ENCODE data around the gene CGN. TPM values are rescaled to one million over a fixed set of nuclear protein-coding genes. Genes with fewer than 3 reads are reported as not detected.
A peak's percentile ranks its signal among the peaks of the same experiment; 100 is the strongest.

Gene CGN
- polyA plus RNA-seq, 1 experiment = 0.31 TPM

DNA sequence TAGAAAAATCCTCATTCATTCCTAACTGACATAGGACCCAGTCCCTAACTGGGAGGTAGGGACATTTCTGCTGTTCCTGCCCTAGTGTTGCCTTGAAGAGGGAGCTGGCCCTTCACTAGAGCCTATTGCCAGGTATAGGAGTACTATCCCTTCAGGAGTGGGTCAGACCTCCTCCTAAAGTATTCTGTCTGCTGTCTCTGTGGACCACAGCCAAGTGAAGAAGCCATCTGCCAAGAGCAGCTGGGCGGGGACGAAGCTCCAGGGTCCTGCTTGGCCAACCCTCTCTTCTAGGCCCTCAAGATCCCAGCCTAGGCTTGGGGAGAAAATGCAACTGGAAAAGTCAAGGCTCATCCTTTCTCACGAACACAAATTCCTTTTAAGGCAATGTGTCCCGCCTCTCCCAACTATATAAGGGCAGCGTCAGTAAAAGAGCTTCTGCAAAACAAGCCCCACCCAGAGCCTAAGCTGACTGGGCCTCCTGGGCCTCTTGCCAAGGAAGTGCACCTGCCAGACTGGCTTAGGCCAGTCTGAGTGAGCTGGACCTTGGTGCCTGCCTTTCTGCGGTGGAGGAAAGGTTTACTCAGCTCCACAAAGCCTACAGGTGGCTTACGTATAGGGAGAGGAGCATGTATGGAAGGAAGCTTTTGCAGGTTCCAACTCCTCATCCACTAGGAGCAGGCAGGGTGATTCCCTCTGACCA is 28.3 kb downstream of the CGN start:
- no peak for TF ChIP-seq CTCF (IDR thresholded peaks at IDR 0.05; ENCODE audit: low read depth, low read length)
- ChIA-PET CTCF (interaction anchor here (0.5 kb wide), 1 partner anchor 54 kb away, joined by 3 read pairs; no protein-coding TSS in a partner anchor), POLR2A (interaction anchor here (0.7 to 1.0 kb wide), 4 partner anchors 9 to 80 kb away, joined by 3 to 7 read pairs (median 4); no protein-coding TSS in a partner anchor)
- H3K27me3 ChIP-seq (ENCODE audit: control insufficient read depth, insufficient read depth, low read length) = no peaks in the 10 kb centered on the region
- DNase-seq (ENCODE audit: low read depth, low spot score) = peak; percentile 88
- peak overlapping the region; percentile 83 for H3K4me3 ChIP-seq (ENCODE audit: low read depth, low read length)
- no peaks in the 10 kb centered on the region; the same call in 1 of the 2 replicates for H3K9me3 ChIP-seq (ENCODE audit: control insufficient read depth, insufficient read depth, low read length)
- peak overlapping the region; percentile 93 for H3K27ac ChIP-seq (ENCODE audit: low read depth, low read length)

GRCh38 chr1:151540021-151540981 is 29.1 kb downstream of the CGN start, which contains the start of gene TUFT1:
TUFT1 (plus strand) TSS chr1:151540309; CDS start chr1:151540367, 58 bp downstream.
- no peaks in the 10 kb centered on the region for H3K27me3 ChIP-seq (ENCODE audit: control insufficient read depth, insufficient read depth, low read length)
- H3K9me3 ChIP-seq (ENCODE audit: control insufficient read depth, insufficient read depth, low read length) = no peaks in the 10 kb centered on the region; the same call in 1 of the 2 replicates
- H3K4me3 ChIP-seq (ENCODE audit: low read depth, low read length) = peak within 1 kb of the TSS; percentile 83
- DNase-seq (ENCODE audit: low read depth, low spot score) = peak; percentile 78
- TF ChIP-seq CTCF (IDR thresholded peaks at IDR 0.05; ENCODE audit: low read depth, low read length) = no peak
- ChIA-PET POLR2A (interaction anchor here (0.6 to 1.0 kb wide), 5 partner anchors 8 to 80 kb away, joined by 3 to 5 read pairs (median 4); no protein-coding TSS in a partner anchor), CTCF (interaction anchor here (0.5 to 0.6 kb wide), 2 partner anchors 54 to 283 kb away, joined by 3 read pairs; no protein-coding TSS in a partner anchor)
- H3K27ac ChIP-seq (ENCODE audit: low read depth, low read length) = peak within 1 kb of the TSS; percentile 93

GRCh38 chr1:151540982-151541377 is 29.8 kb downstream of the CGN start:
- Histone ChIP-seq H3K4me3 (ENCODE audit: low read depth, low read length) (peak overlapping the region; percentile 83), H3K27ac (ENCODE audit: low read depth, low read length) (peak overlapping the region; percentile 93), H3K9me3 (ENCODE audit: control insufficient read depth, insufficient read depth, low read length) (no peaks in the 10 kb centered on the region; the same call in 1 of the 2 replicates), H3K27me3 (ENCODE audit: control insufficient read depth, insufficient read depth, low read length) (no peaks in the 10 kb centered on the region)
- no peak for TF ChIP-seq CTCF (IDR thresholded peaks at IDR 0.05; ENCODE audit: low read depth, low read length)
- ChIA-PET POLR2A (interaction anchor here (0.6 to 0.9 kb wide), 2 partner anchors 8 to 79 kb away, joined by 3 to 4 read pairs; no protein-coding TSS in a partner anchor), CTCF (no interaction called here)
- DNase-seq (ENCODE audit: low read depth, low spot score) = no peak

GRCh38 chr1:151541752-151542151 is 30.6 kb downstream of the CGN start:
- POLR2A ChIA-PET = interaction anchor here (0.7 kb wide), 2 partner anchors 15 to 291 kb away, joined by 7 read pairs; no protein-coding TSS in a partner anchor
- H3K9me3 ChIP-seq (ENCODE audit: control insufficient read depth, insufficient read depth, low read length) = no peaks in the 10 kb centered on the region; the same call in 1 of the 2 replicates
- peak overlapping the region; percentile 83 for H3K4me3 ChIP-seq (ENCODE audit: low read depth, low read length)
- DNase-seq (ENCODE audit: low read depth, low spot score) = no peak
- H3K27me3 ChIP-seq (ENCODE audit: control insufficient read depth, insufficient read depth, low read length) = no peaks in the 10 kb centered on the region
- TF ChIP-seq CTCF (IDR thresholded peaks at IDR 0.05; ENCODE audit: low read depth, low read length) = no peak
- H3K27ac ChIP-seq (ENCODE audit: low read depth, low read length) = peak overlapping the region; percentile 61
- CTCF ChIA-PET = interaction anchor here (1.0 kb wide), 1 partner anchor 52 kb away, joined by 3 read pairs; no protein-coding TSS in a partner anchor
